Measurements from ENCODE around the gene P2RY14.
A peak's percentile ranks its signal among the peaks of the same experiment; 100 is the strongest.

The P2RY14 gene

GRCh38 chr3:151299006-151299405 lies 20.7 kb upstream of the P2RY14 start:
- DNase-seq: no peak

- no peak for DNase-seq
Measured at GRCh38 chr3:151297429-151297828, 19.1 kb upstream of the P2RY14 start.

- DNase-seq: no peak
Measured at GRCh38 chr3:151296226-151296625, 17.9 kb upstream of the P2RY14 start.

- DNase-seq: no peak
Measured at GRCh38 chr3:151293127-151293526, 14.8 kb upstream of the P2RY14 start.

GRCh38 chr3:151290673-151291072 lies 12.3 kb upstream of the P2RY14 start:
- DNase-seq: no peak

GRCh38 chr3:151289445-151289844 lies 11.1 kb upstream of the P2RY14 start:
- DNase-seq: no peak

- DNase-seq: no peak
Measured at GRCh38 chr3:151285940-151286339, 7.6 kb upstream of the P2RY14 start.

GRCh38 chr3:151283907-151284461 lies 5.6 kb upstream of the P2RY14 start:
- no peak for DNase-seq

- no peak for DNase-seq
Measured at GRCh38 chr3:151283387-151283786, 5.0 kb upstream of the P2RY14 start.

- peak; percentile 23 for DNase-seq
Measured at GRCh38 chr3:151282921-151283320, 4.6 kb upstream of the P2RY14 start.

GRCh38 chr3:151281671-151282324 lies 3.5 kb upstream of the P2RY14 start:
- no peak for DNase-seq

- DNase-seq: no peak
Measured at GRCh38 chr3:151276687-151277042, 1.7 kb downstream of the P2RY14 start.

- no peak for DNase-seq
Measured at GRCh38 chr3:151276038-151276686, 2.2 kb downstream of the P2RY14 start.

GRCh38 chr3:151275091-151275490 lies 3.3 kb downstream of the P2RY14 start:
- DNase-seq: no peak

GRCh38 chr3:151269631-151270030 lies 8.7 kb downstream of the P2RY14 start:
- DNase-seq: no peak

- DNase-seq: peak; percentile 3
Measured at GRCh38 chr3:151268267-151269235, 9.8 kb downstream of the P2RY14 start.

GRCh38 chr3:151267066-151267465 lies 11.3 kb downstream of the P2RY14 start:
- no peak for DNase-seq

- DNase-seq: peak; percentile 27
Measured at GRCh38 chr3:151265866-151266265, 12.5 kb downstream of the P2RY14 start.

- no peak for DNase-seq
Measured at GRCh38 chr3:151265166-151265565, 13.2 kb downstream of the P2RY14 start.

GRCh38 chr3:151264605-151265004 lies 13.7 kb downstream of the P2RY14 start:
- no peak for DNase-seq

GRCh38 chr3:151262871-151263525 lies 15.3 kb downstream of the P2RY14 start:
- DNase-seq: no peak

- no peak for DNase-seq
Measured at GRCh38 chr3:151259664-151260063, 18.7 kb downstream of the P2RY14 start.

GRCh38 chr3:151256749-151257148 lies 21.6 kb downstream of the P2RY14 start:
- DNase-seq: no peak

Data from DMS153 (cell line).